ENCODE measurements around the gene TAF6L. TPM values are rescaled to one million over a fixed set of nuclear protein-coding genes. Genes with fewer than 3 reads are reported as not detected.

The TAF6L gene
- total RNA-seq, 1 experiment from 2014 or later, result 42.1 TPM

DNA sequence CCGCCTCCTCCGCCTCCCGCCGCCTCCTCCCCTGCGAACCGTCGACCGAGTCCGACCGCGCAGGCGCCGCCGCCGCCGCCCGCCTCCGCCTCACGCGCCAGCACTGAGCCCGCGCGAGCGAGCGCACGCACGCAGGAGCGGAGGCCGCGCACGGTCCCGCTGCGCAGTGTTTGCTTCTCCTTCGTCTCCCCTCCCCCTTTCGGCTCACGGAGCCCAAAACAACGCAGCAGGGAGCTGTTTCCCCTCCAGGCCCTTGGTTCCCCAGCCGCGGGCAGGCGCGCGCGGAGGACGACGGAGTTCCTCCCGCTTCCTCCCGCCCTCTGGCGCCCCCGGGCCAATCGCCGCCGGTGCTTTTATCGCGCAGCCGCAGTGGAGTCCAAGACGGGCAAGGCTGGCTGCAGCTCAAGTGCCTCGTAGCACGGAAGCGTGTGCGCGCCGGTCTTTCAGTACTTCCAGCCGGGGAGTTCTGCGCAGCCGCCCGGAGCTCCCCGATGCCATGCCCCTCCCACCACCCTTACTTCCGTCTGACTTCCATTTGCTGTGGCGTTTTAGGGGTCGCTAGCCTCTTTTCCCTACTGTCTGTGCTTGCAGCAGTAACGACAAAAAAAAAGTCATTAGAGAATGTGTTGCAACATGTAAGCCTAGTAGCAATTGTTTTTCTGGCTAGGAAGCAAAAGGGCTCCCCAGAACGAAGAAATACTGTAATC lies 43.9 kb upstream of the TAF6L start, which contains the start of gene HNRNPUL2 (continued):
- TF ChIP-seq, protein P1, sequence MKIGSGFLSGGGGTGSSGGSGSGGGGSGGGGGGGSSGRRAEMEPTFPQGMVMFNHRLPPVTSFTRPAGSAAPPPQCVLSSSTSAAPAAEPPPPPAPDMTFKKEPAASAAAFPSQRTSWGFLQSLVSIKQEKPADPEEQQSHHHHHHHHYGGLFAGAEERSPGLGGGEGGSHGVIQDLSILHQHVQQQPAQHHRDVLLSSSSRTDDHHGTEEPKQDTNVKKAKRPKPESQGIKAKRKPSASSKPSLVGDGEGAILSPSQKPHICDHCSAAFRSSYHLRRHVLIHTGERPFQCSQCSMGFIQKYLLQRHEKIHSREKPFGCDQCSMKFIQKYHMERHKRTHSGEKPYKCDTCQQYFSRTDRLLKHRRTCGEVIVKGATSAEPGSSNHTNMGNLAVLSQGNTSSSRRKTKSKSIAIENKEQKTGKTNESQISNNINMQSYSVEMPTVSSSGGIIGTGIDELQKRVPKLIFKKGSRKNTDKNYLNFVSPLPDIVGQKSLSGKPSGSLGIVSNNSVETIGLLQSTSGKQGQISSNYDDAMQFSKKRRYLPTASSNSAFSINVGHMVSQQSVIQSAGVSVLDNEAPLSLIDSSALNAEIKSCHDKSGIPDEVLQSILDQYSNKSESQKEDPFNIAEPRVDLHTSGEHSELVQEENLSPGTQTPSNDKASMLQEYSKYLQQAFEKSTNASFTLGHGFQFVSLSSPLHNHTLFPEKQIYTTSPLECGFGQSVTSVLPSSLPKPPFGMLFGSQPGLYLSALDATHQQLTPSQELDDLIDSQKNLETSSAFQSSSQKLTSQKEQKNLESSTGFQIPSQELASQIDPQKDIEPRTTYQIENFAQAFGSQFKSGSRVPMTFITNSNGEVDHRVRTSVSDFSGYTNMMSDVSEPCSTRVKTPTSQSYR (CRISPR knock-in tag; IDR thresholded peaks at IDR 0.05), result peak; percentile 89; the same call in 1 of the 2 replicates
- TF ChIP-seq PRRX2 (CRISPR knock-in tag; IDR thresholded peaks at IDR 0.05), result no peak
- TF ChIP-seq ZNF532 (CRISPR knock-in tag; IDR thresholded peaks at IDR 0.05; ENCODE audit: borderline replicate concordance), result no peak
- no peak for TF ChIP-seq ATF2 (CRISPR knock-in tag; IDR thresholded peaks at IDR 0.05; ENCODE audit: borderline replicate concordance, low read depth)
- TF ChIP-seq ESRRA (CRISPR knock-in tag; IDR thresholded peaks at IDR 0.05; ENCODE audit: borderline replicate concordance), result 0 out of 2 replicates have a peak, but pooled peaks have one; percentile 49
- TF ChIP-seq ELF4 (CRISPR knock-in tag; IDR thresholded peaks at IDR 0.05; ENCODE audit: low read depth), result 0 out of 2 replicates have a peak, but pooled peaks have one; percentile 41
- TF ChIP-seq EMX1 (CRISPR knock-in tag; IDR thresholded peaks at IDR 0.05), result 0 out of 2 replicates have a peak, but pooled peaks have one; percentile 31
- TF ChIP-seq, protein P2, sequence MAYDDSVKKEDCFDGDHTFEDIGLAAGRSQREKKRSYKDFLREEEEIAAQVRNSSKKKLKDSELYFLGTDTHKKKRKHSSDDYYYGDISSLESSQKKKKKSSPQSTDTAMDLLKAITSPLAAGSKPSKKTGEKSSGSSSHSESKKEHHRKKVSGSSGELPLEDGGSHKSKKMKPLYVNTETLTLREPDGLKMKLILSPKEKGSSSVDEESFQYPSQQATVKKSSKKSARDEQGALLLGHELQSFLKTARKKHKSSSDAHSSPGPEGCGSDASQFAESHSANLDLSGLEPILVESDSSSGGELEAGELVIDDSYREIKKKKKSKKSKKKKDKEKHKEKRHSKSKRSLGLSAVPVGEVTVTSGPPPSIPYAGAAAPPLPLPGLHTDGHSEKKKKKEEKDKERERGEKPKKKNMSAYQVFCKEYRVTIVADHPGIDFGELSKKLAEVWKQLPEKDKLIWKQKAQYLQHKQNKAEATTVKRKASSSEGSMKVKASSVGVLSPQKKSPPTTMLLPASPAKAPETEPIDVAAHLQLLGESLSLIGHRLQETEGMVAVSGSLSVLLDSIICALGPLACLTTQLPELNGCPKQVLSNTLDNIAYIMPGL (CRISPR knock-in tag; IDR thresholded peaks at IDR 0.05), result peak; percentile 79
- TF ChIP-seq, protein P3, sequence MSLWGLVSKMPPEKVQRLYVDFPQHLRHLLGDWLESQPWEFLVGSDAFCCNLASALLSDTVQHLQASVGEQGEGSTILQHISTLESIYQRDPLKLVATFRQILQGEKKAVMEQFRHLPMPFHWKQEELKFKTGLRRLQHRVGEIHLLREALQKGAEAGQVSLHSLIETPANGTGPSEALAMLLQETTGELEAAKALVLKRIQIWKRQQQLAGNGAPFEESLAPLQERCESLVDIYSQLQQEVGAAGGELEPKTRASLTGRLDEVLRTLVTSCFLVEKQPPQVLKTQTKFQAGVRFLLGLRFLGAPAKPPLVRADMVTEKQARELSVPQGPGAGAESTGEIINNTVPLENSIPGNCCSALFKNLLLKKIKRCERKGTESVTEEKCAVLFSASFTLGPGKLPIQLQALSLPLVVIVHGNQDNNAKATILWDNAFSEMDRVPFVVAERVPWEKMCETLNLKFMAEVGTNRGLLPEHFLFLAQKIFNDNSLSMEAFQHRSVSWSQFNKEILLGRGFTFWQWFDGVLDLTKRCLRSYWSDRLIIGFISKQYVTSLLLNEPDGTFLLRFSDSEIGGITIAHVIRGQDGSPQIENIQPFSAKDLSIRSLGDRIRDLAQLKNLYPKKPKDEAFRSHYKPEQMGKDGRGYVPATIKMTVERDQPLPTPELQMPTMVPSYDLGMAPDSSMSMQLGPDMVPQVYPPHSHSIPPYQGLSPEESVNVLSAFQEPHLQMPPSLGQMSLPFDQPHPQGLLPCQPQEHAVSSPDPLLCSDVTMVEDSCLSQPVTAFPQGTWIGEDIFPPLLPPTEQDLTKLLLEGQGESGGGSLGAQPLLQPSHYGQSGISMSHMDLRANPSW (CRISPR knock-in tag; conservative IDR thresholded peaks at IDR 0.05; ENCODE audit: low read depth), result no peak
- no peak for TF ChIP-seq CBFB (CRISPR knock-in tag; IDR thresholded peaks at IDR 0.05; ENCODE audit: low read depth)
- peak; percentile 84 for TF ChIP-seq CREB1 (CRISPR knock-in tag; IDR thresholded peaks at IDR 0.05)
- no peak for TF ChIP-seq PRDM15 (CRISPR knock-in tag; IDR thresholded peaks at IDR 0.05)
- no peak for TF ChIP-seq ZNF219 (CRISPR knock-in tag; IDR thresholded peaks at IDR 0.05; ENCODE audit: borderline replicate concordance)
- TF ChIP-seq NR1H2 (CRISPR knock-in tag; IDR thresholded peaks at IDR 0.05), result no peak
- TF ChIP-seq ZNF396 (CRISPR knock-in tag; IDR thresholded peaks at IDR 0.05; ENCODE audit: borderline replicate concordance), result no peak
- peak; percentile 96 for TF ChIP-seq ETV6 (CRISPR knock-in tag; IDR thresholded peaks at IDR 0.05)
- no peak; the same call in 1 of the 2 replicates for TF ChIP-seq TCF7 (CRISPR knock-in tag; IDR thresholded peaks at IDR 0.05; ENCODE audit: low read depth)

All from WTC11 (cell line).